NCI-H1694 treated with DMSO at 0.1 percent for 48 hours (cell line): ENCODE results near the gene ST8SIA2.

Experiments
- DNase-seq: peaks from one replicate; lab custom pipeline; 2025; lab: John Stamatoyannopoulos, UW

ST8SIA2 gene, protein sequence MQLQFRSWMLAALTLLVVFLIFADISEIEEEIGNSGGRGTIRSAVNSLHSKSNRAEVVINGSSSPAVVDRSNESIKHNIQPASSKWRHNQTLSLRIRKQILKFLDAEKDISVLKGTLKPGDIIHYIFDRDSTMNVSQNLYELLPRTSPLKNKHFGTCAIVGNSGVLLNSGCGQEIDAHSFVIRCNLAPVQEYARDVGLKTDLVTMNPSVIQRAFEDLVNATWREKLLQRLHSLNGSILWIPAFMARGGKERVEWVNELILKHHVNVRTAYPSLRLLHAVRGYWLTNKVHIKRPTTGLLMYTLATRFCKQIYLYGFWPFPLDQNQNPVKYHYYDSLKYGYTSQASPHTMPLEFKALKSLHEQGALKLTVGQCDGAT

DNA sequence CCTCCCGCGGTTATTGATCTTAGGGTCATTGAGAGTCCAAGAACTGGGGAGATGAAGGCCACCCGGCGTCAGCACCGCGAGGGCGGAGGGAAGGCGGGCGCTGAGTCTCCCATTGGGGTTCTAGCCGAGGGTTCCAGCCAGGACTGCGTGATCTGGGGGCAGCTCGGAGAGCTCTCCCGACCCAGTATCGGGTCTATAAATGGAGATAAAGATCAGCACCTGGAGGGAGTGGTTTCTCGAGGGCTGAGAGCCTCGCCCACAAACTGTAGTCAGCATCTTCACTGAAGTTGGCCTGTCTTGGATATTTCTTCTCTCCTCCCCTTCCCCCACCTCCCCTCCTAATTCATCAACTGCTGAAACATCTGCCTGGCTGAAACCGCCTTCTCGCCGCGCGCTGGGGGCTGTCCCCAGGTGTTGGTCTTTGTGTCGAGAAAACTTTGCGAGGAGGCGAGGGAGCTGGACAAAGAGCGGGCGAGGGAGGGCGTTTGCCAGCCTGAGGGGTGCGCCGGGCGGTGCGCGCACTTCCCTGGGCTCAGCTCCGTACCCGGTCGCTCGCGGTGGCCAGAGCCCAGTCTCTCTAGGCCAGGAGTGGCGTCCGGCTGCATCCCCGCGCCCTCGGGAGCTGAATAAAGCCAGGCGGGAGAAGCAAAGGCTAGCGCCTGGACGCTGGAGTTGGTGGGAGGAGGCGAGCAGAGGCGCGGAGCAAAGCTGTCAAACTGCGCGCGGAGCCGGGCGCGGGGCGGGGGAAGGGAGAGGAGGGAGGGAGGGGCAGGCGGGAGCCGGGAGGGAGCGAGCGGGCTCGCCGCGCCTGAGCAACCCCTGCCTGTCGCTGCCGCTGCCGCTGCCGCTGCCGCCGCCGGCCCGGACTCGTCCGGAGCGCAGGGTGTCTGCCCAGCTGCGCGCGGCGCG, at the start of gene ST8SIA2:
ST8SIA2 (plus strand) TSS at position 811 of the 909 bp plus-strand sequence. CDS start 184 bp downstream, outside the sequence.
- peak; percentile 25 for DNase-seq

DNA sequence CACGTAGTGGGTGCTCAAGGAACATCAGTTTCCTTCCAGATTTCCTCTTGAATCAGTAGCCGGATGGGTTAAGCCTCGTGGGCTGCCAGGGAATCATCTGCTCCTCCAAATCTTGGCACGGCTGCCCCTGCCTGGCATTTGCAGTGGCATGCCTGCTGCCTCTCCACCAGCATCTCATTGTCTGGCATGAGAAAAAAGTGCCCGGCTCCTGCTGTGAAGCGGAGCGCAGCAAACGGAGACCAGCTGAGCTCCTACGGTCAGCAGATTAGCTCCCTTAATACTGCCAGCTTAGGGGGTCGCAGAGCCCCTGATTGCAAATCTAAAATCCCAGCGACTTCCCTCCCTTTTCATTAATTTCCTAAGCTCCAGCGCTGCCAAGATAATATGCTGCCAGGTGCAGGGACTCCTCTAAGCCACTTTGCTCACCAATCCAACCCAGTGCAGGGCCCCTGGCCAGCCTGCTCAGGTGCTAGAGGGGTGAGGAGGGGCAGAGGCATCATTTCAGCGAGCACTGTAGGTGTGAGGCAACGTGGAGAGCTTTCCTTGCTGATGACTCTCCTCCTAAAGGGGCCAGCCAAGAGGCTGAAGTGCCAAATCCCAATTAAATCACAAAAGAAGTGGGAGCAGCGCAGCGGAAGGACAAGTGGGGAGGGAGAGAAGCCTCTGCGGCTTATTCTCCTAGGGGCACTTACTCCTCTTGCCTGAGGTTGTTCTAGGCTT, 49.6 kb upstream of the ST8SIA2 start:
- peak; percentile 71 for DNase-seq

- DNase-seq, result no peak
These were observed 47.6 kb upstream of the ST8SIA2 start for GRCh38 chr15:92346063-92346462.

DNA sequence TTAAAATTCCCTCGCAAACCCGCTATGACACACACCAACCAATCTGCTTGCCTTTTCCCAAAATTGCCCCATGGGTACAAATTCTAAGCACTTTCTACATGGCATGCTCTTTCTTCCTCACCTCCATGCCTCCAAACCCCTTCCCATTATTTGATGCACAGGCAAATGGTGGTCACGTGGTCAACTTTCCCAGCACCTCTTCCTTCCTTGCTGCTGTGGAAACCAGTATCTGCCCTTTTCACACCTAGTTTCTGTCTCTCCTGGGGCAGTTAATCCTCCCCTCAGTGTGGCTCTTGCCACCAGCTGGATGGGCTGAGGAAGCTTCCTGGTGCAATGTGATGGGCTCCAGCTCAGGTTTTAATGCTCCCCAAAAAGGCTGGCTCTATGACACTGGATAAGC, 38.4 kb upstream of the ST8SIA2 start:
- DNase-seq, result no peak

DNA sequence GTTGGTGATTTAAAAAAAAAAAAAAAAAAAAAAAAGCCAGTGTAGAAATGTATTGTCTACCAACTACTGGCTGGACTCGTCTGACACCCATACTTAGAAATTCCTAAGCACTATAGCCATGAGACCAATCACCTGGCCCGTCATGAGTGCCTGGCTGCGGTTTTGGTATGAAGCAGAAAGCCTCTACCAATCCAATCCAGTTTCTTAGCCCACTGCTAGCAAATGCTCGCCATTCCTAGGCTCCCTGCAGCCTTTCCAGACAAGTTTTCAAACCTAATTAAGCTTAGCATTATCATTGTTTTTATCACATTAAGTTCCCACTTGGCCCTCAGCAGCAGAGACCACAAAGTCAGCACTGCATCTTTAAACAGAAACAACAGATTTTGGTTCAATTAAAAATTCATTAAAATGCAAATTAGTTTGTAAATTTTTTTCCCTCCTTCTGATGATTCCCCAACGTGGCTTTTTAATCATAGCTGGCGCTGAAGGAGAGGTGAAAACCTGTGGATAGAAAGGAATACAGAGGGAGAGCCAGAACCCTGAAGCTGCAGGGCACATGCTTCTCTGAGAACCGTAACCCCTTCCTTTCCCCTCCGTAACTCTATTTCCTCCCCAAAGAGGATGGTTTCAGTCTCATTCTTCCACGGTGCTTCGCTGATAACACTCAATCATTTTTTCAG, 32.2 kb upstream of the ST8SIA2 start:
- no peak for DNase-seq

GRCh38 chr15:92362001-92362350, 31.7 kb upstream of the ST8SIA2 start:
- no peak for DNase-seq

- no peak for DNase-seq
These were observed 28.6 kb upstream of the ST8SIA2 start for GRCh38 chr15:92365084-92365483.

- DNase-seq, result no peak
These were observed 27.8 kb upstream of the ST8SIA2 start for GRCh38 chr15:92365906-92366305.

DNA sequence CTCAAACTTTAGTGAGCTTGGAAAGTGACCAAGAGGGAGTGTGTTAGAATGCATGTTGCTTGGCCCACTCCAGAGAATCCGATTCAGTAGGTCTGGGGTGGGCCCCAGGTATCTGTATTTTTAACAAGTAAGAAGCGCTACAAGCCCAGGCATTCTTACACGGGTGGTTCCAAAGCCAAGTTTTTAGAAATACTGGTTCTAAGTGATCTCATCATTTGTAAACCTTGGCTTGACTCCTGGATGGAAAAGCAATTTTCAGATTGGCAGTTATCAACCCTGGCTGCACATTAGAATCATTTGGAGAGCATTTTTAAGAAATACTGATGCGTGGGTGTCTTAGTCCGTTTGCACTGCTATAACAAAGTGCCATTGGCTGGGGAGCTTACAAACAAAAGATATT, 27.3 kb upstream of the ST8SIA2 start:
- no peak for DNase-seq

GRCh38 chr15:92375057-92375456, 18.6 kb upstream of the ST8SIA2 start:
- DNase-seq, result no peak

DNA sequence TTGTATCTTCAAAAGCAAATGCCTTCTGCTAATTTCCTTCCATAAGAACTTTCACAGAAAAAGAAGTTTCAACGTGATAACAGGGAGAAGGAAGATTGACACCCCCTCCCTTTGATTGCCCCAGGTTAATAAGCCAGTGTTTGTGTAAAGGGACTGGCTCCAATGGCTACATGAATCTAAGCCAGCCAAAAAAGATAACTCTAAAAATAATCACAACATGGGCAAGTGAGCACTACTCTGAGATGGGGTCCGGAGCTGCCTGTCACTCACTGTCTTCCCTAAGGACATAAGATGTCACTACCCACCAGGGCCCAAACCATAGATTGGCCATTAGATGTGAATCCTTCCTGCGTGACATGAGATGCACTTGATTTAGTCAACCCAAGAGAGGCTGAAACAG, 17.6 kb upstream of the ST8SIA2 start:
- DNase-seq, result no peak

- DNase-seq, result peak; percentile 53
These were observed 16.4 kb upstream of the ST8SIA2 start for GRCh38 chr15:92377083-92377789.

DNA sequence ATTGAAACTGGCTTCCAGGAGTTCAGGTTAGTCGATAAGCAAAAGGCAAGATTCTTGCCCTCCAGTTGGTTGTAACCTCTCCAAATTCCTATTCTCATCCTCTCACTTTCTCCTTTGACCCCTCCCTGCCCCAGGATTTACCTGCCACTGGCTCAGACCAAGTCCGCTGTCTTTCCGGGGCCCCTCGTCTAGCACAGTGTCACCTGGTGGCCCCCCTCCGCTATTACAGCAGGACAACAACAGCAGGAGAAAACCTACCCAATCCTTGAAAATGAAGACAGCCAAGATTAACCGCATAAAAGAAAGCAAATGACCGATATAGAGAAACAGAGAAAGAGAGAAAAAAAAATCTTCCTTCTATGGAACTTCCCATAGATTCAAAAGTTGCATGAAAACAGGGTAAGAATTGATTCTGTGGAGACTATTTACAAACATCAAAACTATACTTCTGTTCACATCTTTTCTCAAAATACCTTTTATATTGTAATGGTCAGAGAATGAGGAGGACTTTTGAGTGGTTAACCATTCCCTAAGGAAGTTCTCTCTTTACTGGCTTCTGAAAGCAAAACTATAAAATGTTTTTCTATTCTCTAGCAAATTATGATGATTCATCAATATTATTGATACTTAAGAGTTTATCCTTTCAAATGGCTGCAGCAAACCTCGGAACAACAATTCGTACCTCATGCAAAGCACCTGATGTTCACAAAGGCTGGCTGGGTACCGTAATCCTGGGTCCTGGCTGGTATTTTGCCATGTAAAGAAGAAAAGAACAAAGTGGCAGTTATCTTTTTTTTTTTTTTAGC, 10.0 kb upstream of the ST8SIA2 start:
- DNase-seq, result no peak

- DNase-seq, result no peak
These were observed 9.3 kb upstream of the ST8SIA2 start for GRCh38 chr15:92384381-92384780.

- DNase-seq, result no peak
These were observed 8.6 kb upstream of the ST8SIA2 start for GRCh38 chr15:92385096-92385495.

- DNase-seq, result peak; percentile 50
These were observed 2.0 kb upstream of the ST8SIA2 start for GRCh38 chr15:92391640-92392039.

GRCh38 chr15:92392462-92392861, 1.2 kb upstream of the ST8SIA2 start:
- DNase-seq, result no peak

DNA sequence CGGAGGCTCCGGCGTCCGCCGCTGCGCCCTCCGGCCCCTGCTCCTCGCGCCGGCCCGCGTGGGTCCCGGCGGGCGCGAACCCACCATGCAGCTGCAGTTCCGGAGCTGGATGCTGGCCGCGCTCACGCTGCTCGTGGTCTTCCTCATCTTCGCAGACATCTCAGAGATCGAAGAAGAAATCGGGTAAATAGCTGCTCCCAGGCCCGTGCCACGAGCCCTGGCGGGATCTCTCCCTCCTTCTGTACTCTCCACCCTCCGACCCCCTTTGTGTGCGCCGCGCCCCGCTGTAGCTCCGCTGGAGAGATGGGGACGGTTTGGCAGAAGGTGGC, 263 bp downstream of the ST8SIA2 start:
- peak; percentile 25 for DNase-seq

DNA sequence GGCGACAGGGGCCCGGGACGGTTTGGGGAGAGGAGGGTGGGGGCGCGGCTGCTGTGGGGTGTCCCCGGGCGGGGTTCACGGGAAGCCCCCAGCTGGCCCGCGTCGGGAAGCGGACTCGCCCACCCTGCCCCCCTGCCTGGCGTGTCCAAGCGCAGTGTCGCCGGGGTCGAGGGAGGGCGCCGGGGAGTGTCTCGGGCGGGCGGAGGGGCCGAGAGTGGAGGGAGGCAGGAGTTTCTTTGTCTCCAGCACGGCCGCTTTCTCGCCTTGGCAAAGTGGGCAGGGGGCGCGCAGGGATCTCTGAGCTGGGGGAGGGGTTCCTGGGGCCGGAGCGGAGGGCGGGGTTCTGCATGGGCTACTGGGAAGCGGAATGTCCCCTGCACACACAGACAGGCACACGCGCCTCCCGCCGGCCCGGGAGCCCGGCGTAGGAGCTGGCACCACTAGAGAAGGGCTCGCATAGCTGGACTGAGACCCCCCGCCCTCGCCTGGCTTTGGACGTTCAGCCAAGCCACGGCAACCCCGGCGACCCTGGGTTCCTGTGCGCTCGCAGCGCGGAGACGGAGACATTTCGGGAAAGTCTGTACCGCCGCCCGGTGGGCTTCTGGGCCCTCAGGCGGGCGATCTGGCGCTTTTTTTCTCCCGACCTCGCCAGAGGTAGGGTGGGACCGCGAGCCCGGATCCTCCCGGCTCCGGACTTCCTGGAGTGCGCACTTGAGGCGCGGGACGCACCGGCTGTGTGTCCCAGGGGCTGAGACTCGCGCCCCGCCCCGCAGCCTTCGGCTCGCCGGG, 822 bp downstream of the ST8SIA2 start:
- no peak for DNase-seq
